ENCODE results near the gene GPR139.

Gene GPR139

DNA sequence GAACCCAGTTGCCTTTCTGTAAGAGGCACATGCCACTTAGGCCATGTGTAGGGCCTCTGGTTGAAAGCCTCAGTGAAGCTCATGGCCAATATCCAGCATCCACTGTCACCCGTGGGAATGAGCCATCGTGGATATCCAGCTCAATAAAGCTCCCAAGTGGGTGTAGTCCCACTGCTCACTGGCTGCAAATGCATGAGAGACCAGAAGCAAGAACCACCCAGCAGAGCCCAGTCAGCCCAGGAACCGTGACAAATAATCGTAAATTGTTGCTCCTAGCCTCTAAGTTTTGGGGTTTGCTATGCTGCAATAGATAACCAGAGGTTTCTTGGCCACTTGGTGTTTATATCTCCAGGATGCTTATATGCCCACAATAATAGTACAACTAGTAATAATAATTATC is 33.7 kb downstream of the GPR139 start:
- TF ChIP-seq, protein P1, sequence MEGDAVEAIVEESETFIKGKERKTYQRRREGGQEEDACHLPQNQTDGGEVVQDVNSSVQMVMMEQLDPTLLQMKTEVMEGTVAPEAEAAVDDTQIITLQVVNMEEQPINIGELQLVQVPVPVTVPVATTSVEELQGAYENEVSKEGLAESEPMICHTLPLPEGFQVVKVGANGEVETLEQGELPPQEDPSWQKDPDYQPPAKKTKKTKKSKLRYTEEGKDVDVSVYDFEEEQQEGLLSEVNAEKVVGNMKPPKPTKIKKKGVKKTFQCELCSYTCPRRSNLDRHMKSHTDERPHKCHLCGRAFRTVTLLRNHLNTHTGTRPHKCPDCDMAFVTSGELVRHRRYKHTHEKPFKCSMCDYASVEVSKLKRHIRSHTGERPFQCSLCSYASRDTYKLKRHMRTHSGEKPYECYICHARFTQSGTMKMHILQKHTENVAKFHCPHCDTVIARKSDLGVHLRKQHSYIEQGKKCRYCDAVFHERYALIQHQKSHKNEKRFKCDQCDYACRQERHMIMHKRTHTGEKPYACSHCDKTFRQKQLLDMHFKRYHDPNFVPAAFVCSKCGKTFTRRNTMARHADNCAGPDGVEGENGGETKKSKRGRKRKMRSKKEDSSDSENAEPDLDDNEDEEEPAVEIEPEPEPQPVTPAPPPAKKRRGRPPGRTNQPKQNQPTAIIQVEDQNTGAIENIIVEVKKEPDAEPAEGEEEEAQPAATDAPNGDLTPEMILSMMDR (conservative IDR thresholded peaks at IDR 0.05; ENCODE audit: low read length), result no peak
- no peak for DNase-seq (ENCODE audit: low read depth)
- no peak overlapping the region for H3K4me3 ChIP-seq (ENCODE audit: low read length)

DNA sequence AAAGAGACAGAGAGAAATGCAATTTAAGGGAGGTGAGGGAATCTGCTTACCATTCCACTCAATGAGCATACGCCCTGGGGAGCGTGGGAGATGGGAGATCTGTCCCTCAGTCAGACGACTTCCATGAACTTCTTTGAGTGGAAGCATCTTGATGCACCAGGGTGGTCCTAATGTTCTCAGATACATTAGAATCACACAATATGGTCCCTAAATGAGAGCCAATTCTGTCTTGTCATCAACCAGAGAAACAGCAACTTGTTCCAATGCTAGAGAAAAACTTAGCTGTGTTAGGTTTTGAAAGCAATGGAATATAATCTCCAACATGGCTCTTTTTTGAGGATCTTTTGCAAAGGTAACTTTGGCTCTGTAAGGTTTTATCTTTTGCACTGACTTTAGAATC is 44.1 kb downstream of the GPR139 start:
- no peak overlapping the region for H3K4me3 ChIP-seq (ENCODE audit: low read length)
- no peak for DNase-seq (ENCODE audit: low read depth)
- TF ChIP-seq, protein P1 (conservative IDR thresholded peaks at IDR 0.05; ENCODE audit: low read length), result no peak

DNA sequence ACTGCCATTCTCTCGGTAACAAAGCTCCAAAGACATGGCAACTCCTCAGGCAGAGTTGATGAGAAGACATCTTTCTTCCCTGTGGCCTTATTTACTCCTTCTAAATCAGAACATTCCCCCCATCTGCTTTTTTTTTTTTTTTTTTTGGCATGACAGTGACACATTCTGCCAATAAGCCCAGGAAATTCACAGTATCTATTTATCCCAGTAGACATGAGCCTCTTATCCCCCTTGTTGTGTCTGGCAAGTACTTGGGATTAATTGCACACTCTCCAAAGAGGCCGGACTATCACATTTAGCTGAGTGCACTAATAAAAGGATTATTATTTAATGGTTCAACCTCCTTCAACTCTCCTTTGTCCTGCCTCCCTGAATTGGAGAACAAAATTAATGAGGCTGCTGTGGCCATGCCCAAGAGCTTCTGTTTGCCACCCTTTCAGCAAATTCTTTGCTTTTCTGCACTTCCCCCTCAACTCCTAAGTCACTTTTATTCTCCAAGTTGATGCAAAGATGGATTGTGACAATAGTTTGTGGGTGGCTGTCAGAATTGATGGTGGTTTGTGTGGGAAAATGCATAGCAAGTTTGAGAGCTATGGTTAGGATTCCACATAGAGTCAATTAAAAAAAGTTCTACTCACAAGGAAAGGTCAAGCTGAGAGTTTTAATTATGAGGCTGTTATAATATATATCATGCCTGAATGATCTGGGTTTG is 47.2 kb downstream of the GPR139 start:
- H3K4me3 ChIP-seq (ENCODE audit: low read length), result no peak overlapping the region
- TF ChIP-seq, protein P1 (conservative IDR thresholded peaks at IDR 0.05; ENCODE audit: low read length), result no peak
- no peak for DNase-seq (ENCODE audit: low read depth)

DNA sequence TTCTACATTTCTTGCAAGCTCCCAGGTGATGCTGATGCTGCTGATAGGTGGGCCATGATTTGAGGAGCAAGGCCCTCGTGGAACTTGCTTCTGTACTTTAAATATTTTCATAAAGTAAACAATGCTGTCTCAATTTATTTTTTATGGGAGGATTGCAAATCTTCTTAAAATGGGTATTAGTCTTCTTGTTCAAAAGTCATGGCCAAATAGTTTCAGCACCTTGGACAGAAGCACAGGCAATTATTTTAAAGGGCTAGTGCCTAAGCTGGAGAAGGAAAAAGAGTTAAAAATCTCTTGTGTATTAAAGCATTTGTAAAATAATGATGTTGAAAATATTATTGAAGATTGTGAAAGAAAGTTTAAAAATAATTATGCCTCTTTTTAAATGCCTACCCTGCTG is 50.5 kb downstream of the GPR139 start:
- H3K4me3 ChIP-seq (ENCODE audit: low read length), result no peak overlapping the region
- no peak for DNase-seq (ENCODE audit: low read depth)
- TF ChIP-seq, protein P1 (conservative IDR thresholded peaks at IDR 0.05; ENCODE audit: low read length), result no peak

DNA sequence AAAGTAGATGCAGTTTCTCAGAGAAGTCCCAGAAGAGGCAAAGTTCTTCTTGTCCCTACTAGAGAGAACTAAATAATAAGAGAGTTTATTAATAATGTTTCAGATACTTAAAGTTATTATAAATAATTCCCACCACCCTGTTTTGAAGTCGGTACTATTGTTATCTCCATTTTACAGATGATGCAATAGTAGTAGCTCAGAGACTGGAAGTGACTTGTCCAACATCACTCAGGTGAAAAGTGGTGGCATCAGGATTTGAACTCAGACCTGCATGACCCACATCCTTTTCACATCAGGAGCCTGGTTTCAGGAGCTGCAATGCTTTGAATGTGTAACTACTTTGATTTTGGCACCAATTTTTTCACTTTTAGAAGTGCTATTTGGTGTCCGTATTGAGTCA is 52.7 kb downstream of the GPR139 start:
- H3K4me3 ChIP-seq (ENCODE audit: low read length), result no peak overlapping the region
- no peak for DNase-seq (ENCODE audit: low read depth)
- TF ChIP-seq, protein P1 (conservative IDR thresholded peaks at IDR 0.05; ENCODE audit: low read length), result no peak

DNA sequence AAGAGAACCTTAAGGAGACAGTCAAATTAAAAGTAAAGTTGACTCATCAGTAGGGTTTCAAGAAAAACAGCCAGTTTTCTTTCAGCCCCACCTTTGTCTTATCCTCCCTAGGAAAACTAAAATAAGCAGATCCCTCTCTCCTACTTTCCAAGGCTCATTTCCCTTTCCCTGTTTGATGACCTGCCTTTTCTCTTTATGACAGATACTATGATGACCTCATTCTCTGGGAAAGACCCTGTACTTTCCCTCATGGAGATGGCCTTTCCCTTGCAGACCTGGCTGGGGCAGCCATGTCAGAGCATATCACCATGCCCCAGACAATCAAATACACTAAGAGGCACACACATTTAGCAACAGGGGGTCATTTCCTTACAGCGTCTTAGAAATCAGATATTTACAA is 53.6 kb downstream of the GPR139 start:
- no peak overlapping the region for H3K4me3 ChIP-seq (ENCODE audit: low read length)
- TF ChIP-seq, protein P1 (conservative IDR thresholded peaks at IDR 0.05; ENCODE audit: low read length), result no peak
- no peak for DNase-seq (ENCODE audit: low read depth)

DNA sequence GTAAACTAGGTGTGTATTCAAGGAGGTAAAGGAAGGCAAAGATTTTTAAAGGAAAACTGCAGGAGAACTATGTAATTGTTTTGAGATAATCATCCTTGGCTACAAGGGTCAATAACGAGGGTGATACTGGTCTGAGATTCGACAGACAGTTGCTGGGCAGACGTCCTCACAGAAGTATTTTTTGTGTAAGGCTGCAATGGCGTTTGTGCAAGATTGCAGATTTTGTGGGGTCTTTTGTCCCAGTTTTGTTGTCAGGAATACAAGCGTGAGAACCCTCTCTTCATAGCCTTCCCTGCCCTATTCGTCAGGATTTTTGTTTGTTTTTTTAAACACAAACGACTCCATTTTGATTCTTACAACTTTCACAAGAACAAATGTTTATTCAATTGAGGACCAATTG is 57.5 kb downstream of the GPR139 start:
- no peak for DNase-seq (ENCODE audit: low read depth)
- H3K4me3 ChIP-seq (ENCODE audit: low read length), result no peak overlapping the region
- TF ChIP-seq, protein P1 (conservative IDR thresholded peaks at IDR 0.05; ENCODE audit: low read length), result no peak
